Kidney (tissue), 14 donors: ENCODE measurements around the gene SMC4. TPM values are rescaled to one million over a fixed set of nuclear protein-coding genes. Genes with fewer than 3 reads are reported as not detected.

Experiments
- DNase-seq, 5 donors: peaks; one replicate each; pipeline ENCODE4 v3.0.0-alpha.2; 2013 to 2020
- FAIRE-seq: peaks from 2 replicates; lab custom pipeline; 2012; peaks lifted over from hg19 to GRCh38; lab: Jason Lieb, UNC
- H3K27ac ChIP-seq, 2 donors: one replicate each; pipeline ENCODE4 v1.7.0; 2013; ENCODE audit warnings: low read depth in 2 of 2, low read length in 2 of 2, inconsistent platforms in 1 of 2
- H3K27me3 ChIP-seq: one replicate; pipeline ENCODE4 v1.7.1; 2013; ENCODE audit warnings: low read length, inconsistent platforms; ENCODE audit not compliant: control insufficient read depth, insufficient read depth
- H3K36me3 ChIP-seq, 3 donors: one replicate each; pipeline versions ENCODE4 v1.7.0 to v1.7.1; 2013; ENCODE audit warnings: low read length in 3 of 3, control low read depth in 1 of 3, inconsistent platforms in 1 of 3; ENCODE audit not compliant: insufficient read depth in 3 of 3, control insufficient read depth in 2 of 3
- H3K4me1 ChIP-seq, 3 donors: one replicate each; pipeline versions ENCODE4 v1.7.0 to v1.7.1; 2013; ENCODE audit warnings: low read length in 3 of 3, inconsistent platforms in 1 of 3, low read depth in 1 of 3; ENCODE audit not compliant: control insufficient read depth in 2 of 3, insufficient read depth in 2 of 3
- H3K4me3 ChIP-seq, 3 donors: one replicate each; pipeline versions ENCODE4 v1.7.0 to v1.8.1; 2013; ENCODE audit warnings: low read length in 3 of 3, control low read depth in 1 of 3, inconsistent platforms in 1 of 3
- H3K9ac ChIP-seq, 3 donors: one replicate each; pipeline versions ENCODE4 v1.7.0 to v1.7.1; 2013; ENCODE audit warnings: low read length in 3 of 3, control low read depth in 1 of 3, inconsistent platforms in 1 of 3
- H3K9me3 ChIP-seq, 3 donors: one replicate each; pipeline versions ENCODE4 v1.7.0 to v1.7.1; 2013; ENCODE audit warnings: low read length in 3 of 3, control low read depth in 1 of 3, inconsistent platforms in 1 of 3; ENCODE audit not compliant: control insufficient read depth in 2 of 3, insufficient read depth in 1 of 3
- CTCF ChIP-seq: IDR thresholded peaks from 3 replicates; pipeline ENCODE4 v1.5.1; 2012; ENCODE audit warnings: mild to moderate bottlenecking, moderate library complexity, borderline replicate concordance; ENCODE audit not compliant: insufficient read depth; ENCODE audit errors: extremely low read depth
- intact Hi-C: fragments of 100-400 bp; cut with DNase I; formaldehyde crosslinking; loops from one replicate; pipeline ENCODE4 v1.11.1; 2022
- polyA plus RNA-seq: library from polyadenylated mRNA; stranded (reverse); fragments of 350-450 nt; fragmentation: Illumina TruSeq; extraction: RNeasy Lipid Tissue Mini Kit (QIAGEN cat#74804); gene quantifications from one replicate; pipeline ENCODE4 v1.2.3, GENCODE V29; 2014; ENCODE audit warnings: low read depth, low replicate concordance; ENCODE audit not compliant: insufficient read depth
- total RNA-seq: library from RNA; stranded (reverse); fragmentation: NEBNext Ultra II Directional; extraction: Animal tissue kit (Norgen Biotek cat#: 25700); gene quantifications from one replicate; pipeline ENCODE4 v1.2.1, GENCODE V29; 2021
- donor health status: control.
- donor health status: control.
- donor health status: control.
- donor health status: control.
- donor health status: control.
- donor health status: DM: yes; HTN: yes; CAD: no.
- donor health status: Normal renal cell carcinoma (clear cell type).

The SMC4 gene
- total and polyA plus RNA-seq, 2 donors from 2014 or later: 7.4 to 24.5 TPM

- Histone ChIP-seq H3K27me3 (no peaks in the 10 kb centered on the region), H3K4me1 (no peaks in the 10 kb centered on the region), H3K36me3 (peaks cover 0 to 24% (median 0%) of the 10 kb centered on the region in 3 donors), H3K9ac (no peak overlapping the region), H3K4me3 (no peak overlapping the region), H3K9me3 (no peaks in the 10 kb centered on the region), H3K27ac (no peak overlapping the region)
- intact Hi-C loops: no loop called here
- DNase-seq (no peak), FAIRE-seq (no peak)
- no peak for TF ChIP-seq CTCF
Observed at GRCh38 chr3:160378331-160379109, 20.9 kb upstream of the SMC4 start.

GRCh38 chr3:160379628-160380214 lies 19.7 kb upstream of the SMC4 start:
- no peaks in the 10 kb centered on the region for H3K4me1 ChIP-seq
- peaks cover 0 to 17% (median 0%) of the 10 kb centered on the region in 3 donors for H3K36me3 ChIP-seq
- TF ChIP-seq CTCF: no peak
- intact Hi-C loops: no loop called here
- no peak overlapping the region for H3K9ac ChIP-seq
- no peaks in the 10 kb centered on the region for H3K9me3 ChIP-seq
- DNase-seq (no peak), FAIRE-seq (no peak)
- no peaks in the 10 kb centered on the region for H3K27me3 ChIP-seq
- no peak overlapping the region for H3K4me3 ChIP-seq
- no peak overlapping the region for H3K27ac ChIP-seq

GRCh38 chr3:160381470-160381869 lies 18.0 kb upstream of the SMC4 start:
- H3K36me3 ChIP-seq: peaks cover 0 to 5% (median 0%) of the 10 kb centered on the region in 3 donors
- H3K9ac ChIP-seq: no peak overlapping the region
- H3K4me1 ChIP-seq: no peaks in the 10 kb centered on the region
- FAIRE-seq (no peak), DNase-seq (no peak)
- H3K27me3 ChIP-seq: no peaks in the 10 kb centered on the region
- intact Hi-C loops: no loop called here
- no peak overlapping the region for H3K4me3 ChIP-seq
- H3K27ac ChIP-seq: no peak overlapping the region
- H3K9me3 ChIP-seq: no peaks in the 10 kb centered on the region
- TF ChIP-seq CTCF: no peak
